Liver (tissue), 9 donors: ENCODE data around the gene C11orf98. TPM values are rescaled to one million over a fixed set of nuclear protein-coding genes. Genes with fewer than 3 reads are reported as not detected.

Experiments used
- DNase-seq: peaks from one replicate; pipeline ENCODE4 v3.0.0-alpha.2; 2017; ENCODE audit warnings: low spot score
- H3K27ac ChIP-seq, 2 donors: one replicate each; pipeline ENCODE4 v1.7.0; 2013; ENCODE audit warnings: inconsistent platforms in 2 of 2, low read length in 2 of 2, control low read depth in 1 of 2, low read depth in 1 of 2, mild to moderate bottlenecking in 1 of 2
- H3K27me3 ChIP-seq, 4 donors: one replicate each; pipeline versions ENCODE4 v1.6.1 to v1.7.0; 2013; ENCODE audit warnings: low read length in 3 of 4, inconsistent platforms in 1 of 4, mild to moderate bottlenecking in 1 of 4, moderate library complexity in 1 of 4; ENCODE audit not compliant: control insufficient read depth in 4 of 4, insufficient read depth in 4 of 4
- H3K36me3 ChIP-seq, 4 donors: one replicate each; pipeline versions ENCODE4 v1.6.1 to v1.7.0; 2013; ENCODE audit warnings: low read length in 3 of 4, mild to moderate bottlenecking in 3 of 4, low read depth in 1 of 4, moderate library complexity in 1 of 4; ENCODE audit not compliant: control insufficient read depth in 4 of 4, insufficient read depth in 3 of 4
- H3K4me1 ChIP-seq, 4 donors: one replicate each; pipeline versions ENCODE4 v1.6.1 to v1.7.0; 2013; ENCODE audit warnings: low read length in 3 of 4, mild to moderate bottlenecking in 3 of 4, moderate library complexity in 1 of 4; ENCODE audit not compliant: control insufficient read depth in 4 of 4, insufficient read depth in 4 of 4
- H3K4me3 ChIP-seq, 3 donors: one replicate each; pipeline versions ENCODE4 v1.6.1 to v1.7.0; 2013; ENCODE audit warnings: low read length in 3 of 3, control low read depth in 1 of 3, low read depth in 1 of 3, mild to moderate bottlenecking in 1 of 3
- H3K9ac ChIP-seq, 2 donors: one replicate each; pipeline ENCODE4 v1.7.0; 2013; ENCODE audit warnings: low read length in 2 of 2, mild to moderate bottlenecking in 2 of 2, moderate library complexity in 2 of 2, control low read depth in 1 of 2, low read depth in 1 of 2
- H3K9me3 ChIP-seq, 4 donors: one replicate each; pipeline versions ENCODE4 v1.6.1 to v1.7.0; 2013; ENCODE audit warnings: low read length in 3 of 4; ENCODE audit not compliant: control insufficient read depth in 4 of 4
- ATF3 ChIP-seq: IDR thresholded peaks from 2 replicates; pipeline ENCODE4 v1.6.1; 2016; ENCODE audit warnings: antibody characterized with exemption
- EGR1 ChIP-seq, 2 donors: IDR thresholded peaks; 2 replicates each; pipeline ENCODE4 v1.6.1; 2016 to 2018; ENCODE audit warnings: antibody characterized with exemption in 2 of 2, low read depth in 2 of 2
- FOXA1 ChIP-seq: IDR thresholded peaks from 2 replicates; pipeline ENCODE4 v1.6.1; 2016; ENCODE audit warnings: antibody characterized with exemption
- FOXA2 ChIP-seq: IDR thresholded peaks from 2 replicates; pipeline ENCODE4 v1.6.1; 2016; ENCODE audit warnings: antibody characterized with exemption
- GABPA ChIP-seq, 2 donors: IDR thresholded peaks in 1 of 2; conservative IDR thresholded peaks in 1 of 2; 2 replicates each; pipeline ENCODE4 v1.6.1; 2016; ENCODE audit warnings: antibody characterized with exemption in 2 of 2, mild to moderate bottlenecking in 1 of 2, moderate library complexity in 1 of 2
- HNF4A ChIP-seq, 2 donors: conservative IDR thresholded peaks; 2 replicates each; pipeline ENCODE4 v1.6.1; 2016; ENCODE audit warnings: antibody characterized with exemption in 2 of 2, mild to moderate bottlenecking in 2 of 2
- HNF4G ChIP-seq: IDR thresholded peaks from 2 replicates; pipeline ENCODE4 v1.6.1; 2016; ENCODE audit warnings: antibody characterized with exemption
- RAD21 ChIP-seq, 2 donors: IDR thresholded peaks; 2 replicates each; pipeline ENCODE4 v1.6.1; 2016; ENCODE audit warnings: antibody characterized with exemption in 2 of 2, mild to moderate bottlenecking in 2 of 2
- RXRA ChIP-seq, 2 donors: IDR thresholded peaks; 2 replicates each; pipeline ENCODE4 v1.6.1; 2017 to 2018; ENCODE audit warnings: antibody characterized with exemption in 2 of 2, mild to moderate bottlenecking in 1 of 2
- SP1 ChIP-seq: IDR thresholded peaks from 2 replicates; pipeline ENCODE4 v1.6.1; 2018; ENCODE audit warnings: antibody characterized with exemption, mild to moderate bottlenecking
- YY1 ChIP-seq: IDR thresholded peaks from 2 replicates; pipeline ENCODE4 v1.6.1; 2016; ENCODE audit warnings: antibody characterized with exemption, mild to moderate bottlenecking
- WGBS: extraction: QIAGEN DNeasy Blood & Tissue Kit; methylation state at CpG from one replicate; pipeline ENCODE4 v1.1.7; 2013; 5-methylcytosine and 5-hydroxymethylcytosine counted together
- polyA plus RNA-seq, 2 donors: library from polyadenylated mRNA; stranded (reverse) in 1 of 2; unstranded in 1 of 2; fragments of 200-250 nt in 1 of 2; fragments of >200 nt in 1 of 2; fragmentation: Nextera tagmentation in 1 of 2; extraction: Ambion mirVana in 1 of 2; gene quantifications; one replicate each; pipeline versions ENCODE4 v1.2.1 to v1.2.3, GENCODE V29; 2013 to 2015
- total RNA-seq, 2 donors: library from RNA; depleted of rRNA; stranded (reverse); fragments of >200 nt; gene quantifications; one replicate each; pipeline ENCODE4 v1.2.3, GENCODE V29; 2014
- TF ChIP-seq, protein P1 (sequence below): IDR thresholded peaks from 2 replicates; pipeline ENCODE4 v1.6.1; 2016; ENCODE audit warnings: antibody characterized with exemption, mild to moderate bottlenecking
- TF ChIP-seq, protein P2 (sequence below): IDR thresholded peaks from 2 replicates; pipeline ENCODE4 v1.6.1; 2016; ENCODE audit warnings: antibody characterized with exemption
- donor health status: healthy.
- donor health status: healthy.
- donor health status: healthy.
- donor health status: healthy.
- donor health status: healthy.

C11orf98 gene
- total and polyA plus RNA-seq, 4 donors = 16.5 to 49.9 (median 30.7) TPM

- no peak for TF ChIP-seq FOXA1
- no peak for TF ChIP-seq EGR1 (IDR thresholded peaks at IDR 0.05; ENCODE audit: low read depth in 2 of 2)
- TF ChIP-seq FOXA2 = no peak
- TF ChIP-seq RXRA (IDR thresholded peaks at IDR 0.05) = no peak
- no peak for TF ChIP-seq YY1
- TF ChIP-seq, protein P1, sequence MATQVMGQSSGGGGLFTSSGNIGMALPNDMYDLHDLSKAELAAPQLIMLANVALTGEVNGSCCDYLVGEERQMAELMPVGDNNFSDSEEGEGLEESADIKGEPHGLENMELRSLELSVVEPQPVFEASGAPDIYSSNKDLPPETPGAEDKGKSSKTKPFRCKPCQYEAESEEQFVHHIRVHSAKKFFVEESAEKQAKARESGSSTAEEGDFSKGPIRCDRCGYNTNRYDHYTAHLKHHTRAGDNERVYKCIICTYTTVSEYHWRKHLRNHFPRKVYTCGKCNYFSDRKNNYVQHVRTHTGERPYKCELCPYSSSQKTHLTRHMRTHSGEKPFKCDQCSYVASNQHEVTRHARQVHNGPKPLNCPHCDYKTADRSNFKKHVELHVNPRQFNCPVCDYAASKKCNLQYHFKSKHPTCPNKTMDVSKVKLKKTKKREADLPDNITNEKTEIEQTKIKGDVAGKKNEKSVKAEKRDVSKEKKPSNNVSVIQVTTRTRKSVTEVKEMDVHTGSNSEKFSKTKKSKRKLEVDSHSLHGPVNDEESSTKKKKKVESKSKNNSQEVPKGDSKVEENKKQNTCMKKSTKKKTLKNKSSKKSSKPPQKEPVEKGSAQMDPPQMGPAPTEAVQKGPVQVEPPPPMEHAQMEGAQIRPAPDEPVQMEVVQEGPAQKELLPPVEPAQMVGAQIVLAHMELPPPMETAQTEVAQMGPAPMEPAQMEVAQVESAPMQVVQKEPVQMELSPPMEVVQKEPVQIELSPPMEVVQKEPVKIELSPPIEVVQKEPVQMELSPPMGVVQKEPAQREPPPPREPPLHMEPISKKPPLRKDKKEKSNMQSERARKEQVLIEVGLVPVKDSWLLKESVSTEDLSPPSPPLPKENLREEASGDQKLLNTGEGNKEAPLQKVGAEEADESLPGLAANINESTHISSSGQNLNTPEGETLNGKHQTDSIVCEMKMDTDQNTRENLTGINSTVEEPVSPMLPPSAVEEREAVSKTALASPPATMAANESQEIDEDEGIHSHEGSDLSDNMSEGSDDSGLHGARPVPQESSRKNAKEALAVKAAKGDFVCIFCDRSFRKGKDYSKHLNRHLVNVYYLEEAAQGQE = no peak
- TF ChIP-seq GABPA (IDR thresholded peaks at IDR 0.05 in 1 of 2, conservative IDR thresholded peaks at IDR 0.05 in 1 of 2) = no peak
- no peak for TF ChIP-seq HNF4A (conservative IDR thresholded peaks at IDR 0.05)
- TF ChIP-seq RAD21 (IDR thresholded peaks at IDR 0.05) = no peak
- TF ChIP-seq, protein P2, sequence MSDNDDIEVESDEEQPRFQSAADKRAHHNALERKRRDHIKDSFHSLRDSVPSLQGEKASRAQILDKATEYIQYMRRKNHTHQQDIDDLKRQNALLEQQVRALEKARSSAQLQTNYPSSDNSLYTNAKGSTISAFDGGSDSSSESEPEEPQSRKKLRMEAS = no peak
- TF ChIP-seq SP1 = no peak
- no peak for TF ChIP-seq ATF3
- Histone ChIP-seq H3K36me3 (peaks cover 6 to 24% (median 18%) of the 10 kb centered on the region in 4 donors), H3K27ac (no peak within 1 kb of the TSS), H3K4me1 (peaks cover 0 to 10% (median 3%) of the 10 kb centered on the region in 4 donors), H3K27me3 (no peaks in the 10 kb centered on the region), H3K4me3 (no peak within 1 kb of the TSS), H3K9me3 (no peaks in the 10 kb centered on the region), H3K9ac (no peak within 1 kb of the TSS)
- 76% methylated on average over 11 of the region's 11 CpGs for WGBS
- DNase-seq = no peak
Measured at GRCh38 chr11:62689421-62690183, 24.6 kb upstream of the C11orf98 start, which contains the start of gene LRRN4CL. Gene LRRN4CL (minus strand): TSS chr11:62689530. CDS start chr11:62688508, 1,022 bp downstream.

GRCh38 chr11:62688491-62688890 is 23.5 kb upstream of the C11orf98 start:
- H3K9ac ChIP-seq = no peak overlapping the region
- no peak overlapping the region for H3K27ac ChIP-seq
- H3K4me3 ChIP-seq = no peak overlapping the region

More at GRCh38 chr11:62688491-62688890, 23.5 kb upstream of the C11orf98 start:
- peaks cover 0 to 8% (median 3%) of the 10 kb centered on the region in 4 donors for H3K4me1 ChIP-seq
- TF ChIP-seq FOXA1 = no peak
- no peak for TF ChIP-seq SP1
- TF ChIP-seq HNF4G = no peak
- WGBS = 35% methylated on average over 1 of the region's 1 CpG
- no peaks in the 10 kb centered on the region for H3K27me3 ChIP-seq
- H3K36me3 ChIP-seq = peaks cover 6 to 24% (median 18%) of the 10 kb centered on the region in 4 donors
- H3K9me3 ChIP-seq = no peaks in the 10 kb centered on the region
- no peak for DNase-seq
